Measurements from ENCODE around the gene IRX4.
"Not testable (repeated sequence)": the region's sequence is repeated elsewhere in the genome, so short reads cannot be mapped to it uniquely, and the experiment has no call there.

DNA sequence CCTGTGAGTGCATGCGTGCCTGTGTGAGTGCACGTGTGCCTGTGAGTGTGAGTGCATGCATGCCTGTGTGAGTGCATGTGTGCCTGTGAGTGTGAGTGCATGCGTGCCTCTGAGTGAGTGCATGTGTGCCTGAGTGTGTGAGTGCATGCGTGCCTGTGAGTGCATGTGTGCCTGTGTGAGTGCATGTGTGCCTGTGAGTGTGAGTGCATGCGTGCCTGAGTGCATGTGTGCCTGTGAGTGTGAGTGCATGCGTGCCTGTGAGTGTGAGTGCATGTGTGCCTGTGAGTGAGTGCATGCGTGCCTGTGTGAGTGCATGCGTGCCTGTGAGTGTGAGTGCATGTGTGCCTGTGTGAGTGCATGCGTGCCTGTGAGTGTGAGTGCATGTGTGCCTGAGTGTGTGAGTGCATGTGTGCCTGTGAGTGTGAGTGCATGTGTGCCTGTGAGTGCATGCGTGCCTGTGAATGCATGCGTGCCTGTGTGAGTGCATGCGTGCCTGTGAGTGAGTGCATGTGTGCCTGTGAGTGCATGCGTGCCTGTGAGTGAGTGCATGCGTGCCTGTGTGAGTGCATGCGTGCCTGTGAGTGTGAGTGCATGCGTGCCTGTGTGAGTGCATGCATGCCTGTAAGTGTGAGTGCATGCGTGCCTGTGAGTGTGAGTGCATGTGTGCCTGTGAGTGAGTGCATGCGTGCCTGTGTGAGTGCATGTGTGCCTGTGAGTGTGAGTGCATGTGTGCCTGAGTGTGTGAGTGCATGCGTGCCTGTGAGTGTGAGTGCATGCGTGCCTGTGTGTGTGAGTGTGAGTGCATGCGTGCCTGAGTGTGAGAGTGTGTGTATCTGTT is 12.1 kb downstream of the IRX4 start:
- TF ChIP-seq, protein P1, sequence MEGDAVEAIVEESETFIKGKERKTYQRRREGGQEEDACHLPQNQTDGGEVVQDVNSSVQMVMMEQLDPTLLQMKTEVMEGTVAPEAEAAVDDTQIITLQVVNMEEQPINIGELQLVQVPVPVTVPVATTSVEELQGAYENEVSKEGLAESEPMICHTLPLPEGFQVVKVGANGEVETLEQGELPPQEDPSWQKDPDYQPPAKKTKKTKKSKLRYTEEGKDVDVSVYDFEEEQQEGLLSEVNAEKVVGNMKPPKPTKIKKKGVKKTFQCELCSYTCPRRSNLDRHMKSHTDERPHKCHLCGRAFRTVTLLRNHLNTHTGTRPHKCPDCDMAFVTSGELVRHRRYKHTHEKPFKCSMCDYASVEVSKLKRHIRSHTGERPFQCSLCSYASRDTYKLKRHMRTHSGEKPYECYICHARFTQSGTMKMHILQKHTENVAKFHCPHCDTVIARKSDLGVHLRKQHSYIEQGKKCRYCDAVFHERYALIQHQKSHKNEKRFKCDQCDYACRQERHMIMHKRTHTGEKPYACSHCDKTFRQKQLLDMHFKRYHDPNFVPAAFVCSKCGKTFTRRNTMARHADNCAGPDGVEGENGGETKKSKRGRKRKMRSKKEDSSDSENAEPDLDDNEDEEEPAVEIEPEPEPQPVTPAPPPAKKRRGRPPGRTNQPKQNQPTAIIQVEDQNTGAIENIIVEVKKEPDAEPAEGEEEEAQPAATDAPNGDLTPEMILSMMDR (conservative IDR thresholded peaks at IDR 0.05 in 1 of 2, IDR thresholded peaks at IDR 0.05 in 1 of 2; ENCODE audit: low read depth in 1 of 2, low read length in 2 of 2): not testable (repeated sequence)
- TF ChIP-seq EZH2 (IDR thresholded peaks at IDR 0.05; ENCODE audit: low read length, missing control alignments): not testable (repeated sequence)

Data from fibroblast of lung (primary cell).